HG02970 (cell line): ENCODE measurements around the gene CRABP1.

ENCODE experiments used
- ATAC-seq: cut with Tn5 transposase; IDR thresholded peaks from one replicate; pipeline ENCODE4 v1.9.1; 2021; ENCODE audit warnings: mild to moderate bottlenecking, moderate library complexity, moderate number of reproducible peaks; ENCODE audit not compliant: unreplicated experiment, low FRiP score

CRABP1 gene

GRCh38 chr15:78316283-78317083, 23.7 kb upstream of the CRABP1 start:
- ATAC-seq: no peak

- no peak for ATAC-seq
Measured at GRCh38 chr15:78317145-78317836, 22.9 kb upstream of the CRABP1 start.

DNA sequence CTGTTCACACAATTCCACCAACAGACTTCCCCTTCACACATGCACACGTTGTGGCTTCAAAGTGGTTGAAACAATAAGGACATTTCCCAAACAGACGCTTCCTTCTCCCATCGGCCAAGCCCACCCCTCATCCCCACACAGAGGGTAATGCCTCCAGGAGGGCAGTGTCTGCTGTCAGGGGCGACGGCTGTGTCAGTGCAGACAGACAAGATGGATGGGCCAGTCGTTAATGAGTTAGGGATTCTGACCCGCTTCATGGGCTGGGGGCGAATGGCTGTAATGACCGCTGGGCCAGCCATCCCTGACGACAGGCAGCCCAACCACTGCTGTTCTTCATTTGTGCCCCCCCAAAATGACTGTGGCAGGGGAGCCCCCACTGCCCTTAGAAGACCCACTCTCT, 20.6 kb upstream of the CRABP1 start:
- no peak for ATAC-seq

DNA sequence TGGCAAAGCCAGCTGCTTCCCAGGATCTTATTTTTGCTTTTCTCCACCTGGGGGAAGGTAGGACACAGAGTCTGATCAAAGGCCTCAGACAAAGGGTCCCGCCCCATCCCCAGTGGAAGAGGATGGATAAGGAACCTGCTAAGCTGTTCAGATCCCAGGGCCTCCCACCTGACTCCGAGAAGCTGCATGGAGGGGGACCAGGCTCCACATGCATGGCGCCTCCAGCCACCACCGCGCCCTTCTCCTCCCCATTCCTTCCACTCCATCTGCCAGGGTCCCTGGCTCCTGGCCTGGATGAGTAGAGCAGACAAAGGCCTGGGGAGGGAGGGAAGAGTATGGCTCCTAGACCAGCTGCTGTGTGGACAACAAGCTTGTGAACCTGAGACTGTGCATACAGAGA, 20.0 kb upstream of the CRABP1 start:
- no peak for ATAC-seq

- ATAC-seq: no peak
Measured at GRCh38 chr15:78321041-78321570, 19.0 kb upstream of the CRABP1 start.

GRCh38 chr15:78321786-78322185, 18.4 kb upstream of the CRABP1 start:
- ATAC-seq: no peak

- ATAC-seq: no peak
Measured at GRCh38 chr15:78322243-78322642, 17.9 kb upstream of the CRABP1 start.

GRCh38 chr15:78322724-78323521, 17.2 kb upstream of the CRABP1 start:
- ATAC-seq: no peak

DNA sequence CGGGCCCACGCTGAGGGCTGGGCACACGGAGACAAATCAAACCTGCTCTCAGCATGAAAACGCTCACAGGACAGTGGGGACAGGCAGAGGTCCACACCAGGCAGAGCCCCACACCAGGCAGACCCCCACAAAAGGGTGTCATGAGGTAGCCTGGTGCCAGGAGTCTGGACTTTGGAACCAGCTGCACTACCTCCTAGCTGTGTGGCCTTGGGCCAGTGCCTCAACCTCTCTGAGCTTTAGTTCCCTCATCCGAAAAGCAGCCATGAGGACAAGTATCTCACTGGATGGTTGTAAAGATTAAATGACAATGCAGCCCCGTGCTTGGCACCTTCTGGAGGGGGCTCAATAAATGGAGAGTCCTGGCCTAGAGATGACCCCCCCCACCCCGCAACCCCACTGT, 16.5 kb upstream of the CRABP1 start:
- ATAC-seq: no peak

GRCh38 chr15:78324144-78324543, 16.0 kb upstream of the CRABP1 start:
- ATAC-seq: no peak

DNA sequence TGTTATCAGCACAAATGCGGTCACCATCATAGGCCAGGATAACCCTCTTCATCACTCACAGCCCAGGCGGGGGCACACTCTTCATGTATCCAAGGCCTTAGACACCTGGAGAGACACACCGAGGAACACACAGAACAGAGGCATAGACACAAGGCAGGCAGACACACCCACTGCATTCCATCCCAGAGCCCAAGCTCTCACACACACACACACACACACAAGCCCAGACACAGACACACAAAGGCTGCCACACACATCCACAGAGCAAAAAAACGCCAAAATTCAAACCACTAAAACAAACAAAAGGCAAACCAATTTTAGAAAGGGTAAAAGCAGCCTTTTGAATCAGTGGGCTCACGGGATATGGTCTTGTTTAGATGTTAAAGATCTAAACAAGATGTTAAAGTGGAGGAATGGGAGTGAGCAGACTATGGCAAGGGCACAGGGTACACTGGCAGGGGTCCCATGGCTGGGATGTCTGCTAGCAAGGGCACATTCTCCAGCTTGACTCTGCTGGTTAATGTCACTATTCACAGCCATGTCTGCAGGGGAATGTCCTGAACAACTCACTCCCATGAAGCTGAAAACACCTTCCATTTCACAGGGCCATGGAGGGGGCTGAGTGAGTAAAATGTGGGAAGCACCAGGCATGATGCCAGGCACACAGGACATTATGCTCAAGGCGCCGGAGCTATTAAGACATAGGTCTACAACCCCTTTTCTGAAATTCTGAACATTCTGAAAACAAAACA, 14.9 kb upstream of the CRABP1 start:
- ATAC-seq: no peak

DNA sequence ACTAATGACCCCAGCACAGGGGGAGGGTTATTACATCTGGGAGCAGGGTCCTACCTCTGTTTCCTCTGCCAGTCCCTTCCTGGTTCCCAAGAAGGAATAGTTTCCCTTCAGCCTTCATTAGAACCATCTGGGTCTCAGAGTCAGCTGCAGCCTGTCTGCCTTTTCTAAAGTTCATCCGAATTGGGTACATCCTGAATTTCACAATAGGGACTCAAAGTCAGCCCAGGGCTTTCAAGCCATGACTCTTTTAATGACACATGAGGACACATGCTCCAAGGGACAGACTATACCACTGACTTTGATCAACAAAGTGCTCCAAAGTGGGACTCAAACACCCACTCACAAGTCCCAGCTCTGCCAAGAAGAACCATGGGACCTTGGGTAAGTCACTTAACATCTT, 12.7 kb upstream of the CRABP1 start:
- no peak for ATAC-seq

DNA sequence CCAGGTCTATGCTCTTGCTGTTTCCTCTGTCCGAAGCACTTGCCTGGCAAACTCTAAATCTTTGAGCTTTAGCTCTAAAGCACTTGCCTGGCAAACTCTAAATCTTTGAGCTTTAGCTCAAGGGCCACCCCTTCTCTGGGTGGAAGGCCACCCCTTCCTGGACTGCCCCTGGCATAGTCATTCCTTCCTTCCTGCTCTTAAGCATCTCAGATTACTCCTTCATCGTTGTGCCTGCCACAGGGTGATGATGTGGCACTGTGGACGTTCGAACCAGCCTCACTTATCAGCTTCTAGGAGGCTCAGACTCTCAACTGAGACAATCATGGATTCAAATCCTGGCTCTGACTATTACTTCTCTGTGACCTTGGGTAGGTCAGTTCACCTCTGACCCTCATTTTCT, 10.5 kb upstream of the CRABP1 start:
- ATAC-seq: no peak

GRCh38 chr15:78334845-78335244, 5.3 kb upstream of the CRABP1 start:
- no peak for ATAC-seq

- ATAC-seq: no peak
Measured at GRCh38 chr15:78335985-78336384, 4.2 kb upstream of the CRABP1 start.

GRCh38 chr15:78338781-78339180, 1.4 kb upstream of the CRABP1 start:
- no peak for ATAC-seq

GRCh38 chr15:78339559-78339958, 594 bp upstream of the CRABP1 start:
- no peak for ATAC-seq

- no peak for ATAC-seq
Measured at GRCh38 chr15:78341057-78341987, 1.2 kb downstream of the CRABP1 start.

- no peak for ATAC-seq
Measured at GRCh38 chr15:78342021-78342420, 1.9 kb downstream of the CRABP1 start.
